Uterus (tissue), 2 donors: Measurements from ENCODE around the gene NUDT17.
A peak's percentile ranks its signal among the peaks of the same experiment; 100 is the strongest.

Experiments
- CTCF ChIP-seq, 4 experiments: fragments of 200-600 bp in 2 of 4; fragments of 450-650 bp in 2 of 4; sonication (generic) in 2 of 4; IDR thresholded peaks; one replicate each; pipeline ENCODE4 v1.5.1; 2016 to 2019; ENCODE audit warnings: antibody characterized with exemption in 4 of 4, mild to moderate bottlenecking in 2 of 4, moderate library complexity in 1 of 4
- POLR2A ChIP-seq, 2 donors: fragments of 450-650 bp; IDR thresholded peaks; one replicate each; pipeline ENCODE4 v1.6.1; 2016; ENCODE audit warnings: antibody characterized with exemption in 2 of 2, mild to moderate bottlenecking in 1 of 2, moderate library complexity in 1 of 2

DNA sequence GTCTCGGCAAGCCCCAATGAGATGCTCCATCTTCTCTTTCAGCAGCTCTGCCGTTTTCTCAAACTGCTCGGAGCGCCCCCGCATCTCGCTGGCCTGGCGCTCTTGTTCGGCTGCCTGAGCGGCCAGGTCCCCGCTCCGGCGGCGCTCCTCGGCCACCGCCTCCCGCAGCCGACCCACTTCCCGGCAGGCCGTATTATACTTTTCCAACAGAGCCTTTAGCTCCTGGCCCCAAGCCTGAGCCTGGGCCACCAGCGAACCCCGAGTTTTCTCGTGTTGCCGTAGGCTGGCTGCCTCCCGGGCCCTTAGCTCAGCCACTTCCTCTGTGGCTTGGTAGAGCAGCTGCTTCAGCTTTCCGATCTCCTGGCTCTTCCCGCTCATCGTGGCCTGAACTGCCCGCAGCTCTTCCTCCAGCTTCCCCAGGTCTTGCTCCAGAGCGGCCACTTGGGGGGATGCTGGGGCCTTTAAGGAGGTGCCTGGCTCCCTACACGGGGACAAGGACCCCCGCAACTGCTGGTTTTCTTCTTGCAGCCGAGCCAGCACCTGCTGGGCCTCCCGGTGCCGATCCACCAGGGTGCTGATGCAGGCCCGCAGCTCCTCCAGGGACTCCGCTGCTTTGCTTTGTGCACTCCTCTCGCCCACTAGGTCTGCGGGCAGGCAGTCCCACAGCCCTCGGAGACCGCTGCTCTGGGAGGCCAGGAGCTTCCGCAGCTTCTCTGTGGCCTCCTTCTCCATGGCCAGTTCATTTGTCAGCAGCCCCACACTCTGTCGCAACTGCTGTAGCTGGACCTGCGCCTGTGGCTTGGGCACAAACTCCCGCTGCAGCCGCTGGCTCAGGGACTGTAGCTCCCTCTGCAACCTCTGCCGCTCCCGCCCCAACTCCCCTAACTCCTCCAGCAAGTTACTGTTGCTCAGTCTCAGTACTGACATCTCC, 26.8 kb downstream of the NUDT17 start:
- TF ChIP-seq CTCF (IDR thresholded peaks at IDR 0.05): no peak
- TF ChIP-seq POLR2A (IDR thresholded peaks at IDR 0.05): peak in 1 of 2 donors; percentile 41
